GM18502 (cell line): ENCODE measurements around the gene SMPX.
A peak's percentile ranks its signal among the peaks of the same experiment; 100 is the strongest.

Experiments
- ATAC-seq: cut with Tn5 transposase; IDR thresholded peaks from one replicate; pipeline ENCODE4 v1.9.1; 2021; ENCODE audit warnings: mild to moderate bottlenecking; ENCODE audit not compliant: unreplicated experiment, poor library complexity

The SMPX gene

DNA sequence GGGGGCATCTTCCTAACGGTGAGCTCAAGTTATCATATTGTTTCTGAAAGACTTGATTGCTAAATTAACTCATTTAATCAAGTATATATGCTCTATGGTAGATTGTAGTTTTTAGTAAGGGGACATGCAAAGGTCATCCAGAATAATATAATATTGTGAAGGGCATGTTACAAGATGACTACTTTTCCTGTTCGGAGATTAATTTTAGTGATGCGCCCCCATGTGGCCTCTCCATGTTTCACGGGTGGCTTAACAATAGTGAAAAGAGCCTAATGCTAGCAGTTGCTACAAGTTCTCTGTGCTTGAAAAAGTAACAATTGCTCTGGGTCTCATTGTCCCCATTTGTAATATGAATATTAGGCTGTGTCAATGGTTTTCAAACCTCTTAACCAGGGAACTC lies 12.2 kb downstream of the SMPX start:
- peak; percentile 67 for ATAC-seq

DNA sequence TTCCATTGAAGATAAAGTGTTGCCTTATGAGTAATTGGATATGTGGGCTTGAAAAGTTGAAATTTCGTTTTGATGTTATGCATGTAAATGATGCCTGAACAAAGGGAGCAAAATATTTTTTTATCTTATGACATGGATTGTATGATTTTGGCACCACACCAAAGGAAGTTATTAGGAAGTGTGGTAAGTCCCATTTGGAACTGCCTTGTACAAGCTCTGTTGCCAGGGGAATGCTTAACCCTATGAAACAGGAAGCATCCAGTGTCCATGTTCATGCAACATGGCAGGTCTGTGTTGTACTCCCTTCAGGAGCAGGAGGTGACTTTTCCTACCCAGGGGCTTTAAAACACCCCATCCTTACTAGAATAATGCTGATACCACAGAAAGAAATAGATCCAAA lies 13.2 kb downstream of the SMPX start:
- no peak for ATAC-seq

DNA sequence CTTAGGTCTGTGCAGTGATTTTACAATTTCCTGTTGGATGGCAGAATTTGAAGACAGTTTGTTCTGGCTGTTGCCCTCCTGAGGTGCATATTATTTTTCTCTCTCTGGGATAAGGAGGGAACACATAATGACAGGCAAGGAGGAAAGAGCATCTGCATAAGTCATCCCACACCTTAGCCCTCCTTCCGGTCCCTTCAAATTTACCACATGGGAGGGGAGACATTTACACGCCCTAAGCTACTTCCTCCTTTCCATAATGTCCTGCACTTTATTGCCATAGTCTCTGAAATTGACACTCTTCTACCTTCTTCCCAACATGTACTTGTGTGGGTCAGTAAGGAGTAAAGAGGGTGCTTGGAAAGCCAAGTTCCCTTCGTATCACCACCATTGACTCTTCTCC lies 13.9 kb downstream of the SMPX start:
- no peak for ATAC-seq

DNA sequence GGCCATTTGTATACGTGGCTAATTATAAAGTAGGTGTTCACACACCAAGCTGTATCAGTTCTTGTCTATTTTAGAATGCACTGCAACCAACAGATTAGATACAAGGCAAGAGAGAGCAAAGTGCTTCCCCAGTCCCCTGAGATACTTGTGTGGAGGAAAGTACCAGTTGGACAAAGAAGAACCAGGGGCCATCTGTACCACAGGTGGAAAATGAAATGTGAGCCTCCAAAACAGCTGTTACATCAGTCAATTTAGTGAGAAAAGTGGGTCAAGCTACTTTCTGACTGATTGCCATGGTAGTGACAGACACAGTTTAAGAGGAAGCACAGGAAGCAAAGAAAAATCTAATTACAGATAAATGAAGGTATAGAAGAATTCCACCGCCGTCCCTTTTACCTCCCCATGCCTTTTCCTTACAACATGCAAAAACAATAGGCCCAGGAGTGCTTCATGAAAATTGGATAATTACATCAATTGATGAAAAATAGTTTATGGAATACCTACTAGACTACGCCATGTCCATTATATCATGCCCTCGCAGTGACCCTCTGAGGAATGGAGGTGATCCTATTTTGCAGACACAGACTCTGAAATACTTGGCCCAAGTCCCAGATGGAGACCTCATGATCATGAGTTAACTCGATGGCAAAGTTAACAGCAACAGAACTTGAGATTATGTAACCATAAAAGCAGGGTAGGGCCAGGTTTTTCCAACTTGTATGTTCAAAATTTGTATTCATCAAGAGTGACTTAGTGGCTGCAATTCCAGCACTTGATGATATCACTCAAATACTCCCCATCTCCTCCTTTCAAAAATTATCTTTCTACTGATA lies 15.8 kb downstream of the SMPX start:
- ATAC-seq = no peak

DNA sequence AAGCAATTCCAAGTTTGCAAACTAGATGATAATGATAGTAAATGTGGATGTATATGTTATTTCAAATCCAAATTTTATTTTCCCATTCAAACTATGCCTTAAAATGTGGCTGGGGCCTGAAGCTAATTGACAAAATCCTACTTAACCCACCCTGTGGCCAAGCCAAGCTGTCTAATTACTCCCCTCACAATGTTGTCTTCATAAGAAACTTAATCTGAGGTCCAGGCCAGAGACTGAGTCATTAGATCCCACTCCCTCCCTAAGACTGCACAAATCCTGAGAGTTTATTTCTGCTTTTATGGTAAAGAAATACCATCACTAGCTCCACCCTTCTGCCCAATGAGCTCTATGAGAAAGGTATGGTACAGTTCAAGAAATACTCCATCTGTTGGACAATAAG lies 16.6 kb downstream of the SMPX start:
- ATAC-seq = no peak

DNA sequence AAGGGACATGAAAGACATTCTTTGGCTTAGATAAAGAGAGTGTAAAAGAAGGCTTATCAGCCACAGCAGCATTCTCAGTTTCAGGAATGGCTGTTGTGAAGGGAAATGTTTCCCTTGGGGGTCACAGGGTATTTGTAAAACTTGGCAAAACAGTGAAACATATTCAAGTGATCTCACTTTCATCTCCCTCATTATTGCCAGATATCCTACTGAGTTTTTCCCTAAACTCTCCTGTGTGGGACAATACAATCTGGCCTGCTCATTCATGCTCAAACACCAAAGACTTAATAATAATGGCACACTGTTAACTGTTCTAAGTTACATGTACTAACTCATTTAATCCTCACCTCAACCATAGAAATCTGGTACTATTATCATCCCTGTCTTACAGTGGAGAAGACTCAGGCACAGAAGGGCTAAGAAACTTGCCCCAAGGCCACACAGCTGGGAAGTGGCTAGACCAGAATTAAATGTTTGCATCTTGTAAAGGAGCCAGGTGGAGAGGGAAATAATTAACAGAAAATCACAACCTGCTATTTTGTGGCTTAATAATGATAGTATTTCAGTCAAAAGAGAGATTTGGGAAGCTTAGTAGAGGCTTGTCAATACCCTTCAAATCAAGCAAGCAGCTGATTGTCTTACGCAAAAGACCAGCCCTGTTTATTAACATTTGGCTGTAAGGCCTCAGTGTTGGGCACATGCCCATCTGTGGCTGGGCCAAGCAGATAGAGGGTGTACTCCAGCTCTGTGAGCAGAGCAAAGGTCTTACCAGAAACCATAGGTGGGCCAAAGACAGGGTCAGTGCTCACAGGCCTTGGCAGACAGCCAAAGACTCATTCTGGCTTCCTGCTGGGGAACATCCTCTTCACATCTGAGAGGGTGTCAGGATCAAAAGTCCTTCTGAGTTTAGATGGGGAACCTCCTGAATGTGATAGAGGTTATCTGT lies 17.3 kb downstream of the SMPX start:
- ATAC-seq = no peak

DNA sequence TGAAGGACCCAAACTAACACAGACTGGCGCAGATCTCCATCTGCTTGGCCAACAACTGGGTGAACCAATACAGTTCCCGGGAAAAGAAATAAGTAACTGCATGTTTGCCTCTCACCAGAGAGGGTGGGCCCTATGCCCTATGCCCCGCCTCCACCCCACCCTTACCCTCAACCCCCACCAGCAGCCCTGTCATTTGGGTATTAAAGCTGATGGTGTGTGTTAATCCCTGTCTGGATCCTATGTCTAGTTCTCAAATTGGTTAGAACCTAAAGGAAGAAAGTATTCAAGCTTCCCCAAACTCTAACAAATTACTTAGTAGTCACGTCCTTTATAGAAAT lies 19.0 kb downstream of the SMPX start:
- no peak for ATAC-seq

DNA sequence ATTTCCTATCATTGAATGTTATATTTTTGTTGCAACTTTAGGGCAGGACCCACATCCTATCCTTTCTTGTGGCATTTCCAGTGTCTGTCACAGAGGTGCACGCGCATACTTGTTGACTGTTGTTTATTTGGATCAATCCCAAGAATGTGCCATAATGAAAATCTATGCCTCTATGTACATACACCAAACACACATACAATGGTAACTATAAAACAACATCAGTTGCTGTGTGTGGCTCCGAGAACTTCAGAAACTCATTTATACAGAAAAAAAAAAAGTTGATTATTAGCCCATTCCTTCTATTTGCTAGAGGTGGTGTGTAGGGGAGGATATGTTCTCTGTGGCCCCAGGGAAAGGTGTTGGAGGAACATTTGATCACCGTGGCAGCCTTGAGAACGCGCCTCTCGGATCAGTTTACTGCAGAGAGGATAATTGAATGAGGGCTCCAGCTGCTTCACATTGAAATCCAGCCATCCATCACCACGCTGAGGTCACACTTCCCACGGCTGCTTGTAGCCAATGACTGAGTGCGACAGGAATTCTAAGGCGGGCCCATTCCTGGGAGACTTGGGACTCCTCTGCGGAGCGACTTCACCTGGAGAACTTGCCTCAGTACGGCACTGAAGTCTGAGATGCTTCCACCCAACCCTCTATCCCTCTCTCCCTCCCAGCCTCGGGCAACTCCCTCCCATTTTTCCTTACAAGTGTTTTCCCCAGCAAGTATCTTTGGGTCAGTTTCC lies 19.5 kb downstream of the SMPX start:
- ATAC-seq = no peak

DNA sequence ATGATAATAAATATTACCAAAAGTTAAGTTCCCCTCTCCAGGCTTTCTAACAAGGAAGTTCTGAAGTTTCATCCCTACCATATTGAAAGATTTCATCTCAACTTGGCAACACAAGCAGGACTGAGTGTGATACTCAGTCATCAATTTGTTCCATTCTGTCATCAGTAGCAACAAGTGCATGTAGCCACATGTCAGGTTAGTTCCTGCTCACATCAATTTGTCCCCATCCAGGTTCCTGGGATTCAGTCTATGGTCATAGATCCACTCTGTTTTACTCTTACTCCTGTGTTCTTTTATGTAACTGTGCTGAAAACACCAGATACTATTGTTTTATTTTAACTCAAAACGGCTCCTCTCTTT lies 22.2 kb downstream of the SMPX start:
- ATAC-seq = no peak

DNA sequence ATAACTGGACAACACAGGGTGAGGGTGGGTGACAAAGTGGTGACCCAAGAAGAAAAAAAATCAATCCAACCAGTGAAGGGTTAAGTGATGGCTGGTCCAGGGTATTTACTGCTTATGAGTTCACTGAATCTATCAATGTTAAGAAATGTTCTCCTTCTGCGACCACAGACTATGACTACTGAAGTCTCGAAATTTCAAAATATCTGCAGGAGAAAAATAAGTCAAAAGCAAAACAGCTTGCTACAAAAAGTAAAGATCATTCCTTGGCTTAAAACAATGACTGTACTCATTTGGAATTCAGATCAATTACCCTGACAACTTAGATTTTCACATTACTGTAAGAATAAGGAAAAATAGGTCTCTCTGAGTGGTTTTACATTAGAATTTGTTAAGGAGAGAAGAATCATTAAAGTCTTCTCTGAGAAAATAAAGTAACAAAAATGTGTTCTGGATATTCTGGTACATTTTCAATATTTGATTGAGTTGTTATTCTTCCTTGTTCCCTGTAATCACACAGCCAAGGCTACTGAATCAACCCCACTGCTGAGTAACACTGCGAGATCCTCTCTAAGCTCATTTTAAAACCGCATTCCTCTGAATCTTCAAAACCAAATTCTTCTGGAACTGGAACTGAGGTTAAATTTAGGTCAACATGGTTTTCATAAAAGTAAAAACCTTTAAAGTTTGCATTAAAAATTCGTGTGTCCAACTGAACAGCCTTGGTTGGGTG lies 22.7 kb downstream of the SMPX start:
- no peak for ATAC-seq

DNA sequence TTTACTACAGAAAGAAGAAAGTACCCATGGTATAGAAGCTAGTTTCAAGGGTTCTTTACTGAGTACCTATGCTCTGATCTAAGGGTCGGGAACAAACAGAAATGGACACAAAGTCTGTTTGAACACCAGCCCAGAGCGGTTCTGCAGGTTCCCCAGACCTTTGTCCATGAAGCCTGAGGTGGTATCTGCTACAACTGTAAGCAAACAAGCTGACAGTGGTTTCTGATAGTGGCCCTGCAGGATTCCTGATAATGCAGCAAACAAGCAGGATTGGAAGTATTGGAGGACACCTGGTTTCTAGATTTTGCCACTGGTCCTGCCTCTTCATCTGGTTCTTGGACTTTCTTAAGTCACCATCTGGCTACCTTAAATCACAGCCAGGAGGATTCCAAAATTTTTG lies 23.7 kb downstream of the SMPX start:
- no peak for ATAC-seq

DNA sequence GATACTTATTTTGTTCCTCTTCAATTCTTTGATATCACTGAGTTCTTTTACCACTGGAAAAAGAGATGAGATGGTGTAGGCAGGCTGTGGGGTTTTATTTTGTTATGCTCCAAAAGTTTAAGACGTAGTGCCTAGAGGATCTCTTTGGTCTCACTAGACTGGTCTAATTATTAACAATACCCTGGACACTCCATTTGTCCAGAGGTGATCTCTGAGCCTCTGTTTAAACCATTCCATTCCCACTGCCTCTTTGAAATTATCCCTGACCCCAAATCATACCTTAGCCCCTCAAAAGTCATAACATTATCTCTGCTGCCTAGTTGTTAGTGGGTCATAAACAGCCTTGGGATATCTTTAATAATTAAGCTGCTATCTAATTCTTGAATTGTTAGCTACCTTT lies 24.2 kb downstream of the SMPX start:
- ATAC-seq = no peak

DNA sequence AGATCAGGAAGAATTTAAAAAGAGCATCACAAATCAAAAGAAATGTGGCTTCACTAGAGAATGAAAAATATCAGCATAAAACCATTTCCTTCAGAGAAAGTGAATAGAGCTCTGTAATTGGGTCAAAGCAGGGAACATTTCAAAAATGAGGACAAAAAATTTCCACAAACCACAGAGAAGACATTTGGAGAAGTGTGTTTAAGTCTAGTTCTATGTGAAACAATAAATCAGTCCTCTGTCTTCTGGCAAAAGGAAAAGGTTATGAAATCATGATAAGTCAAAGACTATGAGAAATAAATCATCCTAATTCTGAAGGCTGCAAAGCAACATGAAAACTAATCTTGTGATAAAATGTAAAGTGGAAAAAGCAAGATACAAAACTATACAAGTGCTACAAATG lies 27.9 kb downstream of the SMPX start:
- ATAC-seq = no peak

DNA sequence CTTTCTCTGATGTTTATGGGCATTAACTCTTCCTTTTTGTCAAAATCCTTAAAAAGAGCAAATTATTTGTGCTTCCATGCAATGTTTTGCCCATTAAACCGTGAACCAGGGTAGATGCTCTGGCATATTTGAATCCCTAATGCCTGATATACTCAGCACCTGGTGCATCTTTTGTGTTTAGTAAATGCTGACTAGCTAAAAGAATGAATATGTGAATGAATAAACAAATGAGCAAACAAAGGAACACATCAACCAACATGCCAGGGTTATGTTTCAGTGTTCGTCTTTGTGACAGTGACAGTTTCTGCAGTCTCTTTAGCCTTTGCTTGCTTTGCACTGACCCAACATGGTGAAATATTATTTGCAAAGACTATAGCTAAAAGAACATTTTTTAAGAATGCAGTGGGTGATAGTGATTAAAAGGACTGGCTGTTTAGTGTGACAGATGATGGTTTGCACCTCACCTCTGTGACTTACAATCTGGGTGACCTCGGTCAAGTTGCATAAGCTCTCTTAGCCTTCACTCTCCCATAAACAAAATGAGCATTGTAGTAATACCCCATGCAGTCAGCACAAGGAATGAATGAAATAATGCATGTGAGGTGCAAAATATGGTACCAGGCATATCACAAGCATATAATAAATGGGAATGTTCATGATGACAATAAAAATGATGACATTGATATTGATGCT lies 29.5 kb downstream of the SMPX start:
- no peak for ATAC-seq

DNA sequence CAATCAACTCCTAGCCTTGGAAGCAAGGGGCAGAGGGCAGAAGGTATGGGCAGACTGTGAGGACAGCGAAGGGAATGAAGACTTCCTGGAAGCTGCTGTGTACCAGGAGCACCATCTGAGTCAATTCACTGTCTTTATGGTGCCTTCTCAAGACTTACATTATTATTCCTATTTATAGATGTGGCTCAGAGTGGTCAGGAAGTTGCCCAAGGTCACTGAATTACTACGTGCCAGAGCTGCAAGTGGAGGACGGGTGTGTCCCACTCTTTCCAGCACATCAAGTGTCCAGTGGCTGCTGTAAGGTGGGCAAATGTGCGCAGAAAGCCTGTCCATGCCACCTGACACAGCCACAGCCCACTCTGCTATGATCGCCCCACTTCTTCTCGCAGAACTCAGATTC lies 32.0 kb downstream of the SMPX start:
- no peak for ATAC-seq

DNA sequence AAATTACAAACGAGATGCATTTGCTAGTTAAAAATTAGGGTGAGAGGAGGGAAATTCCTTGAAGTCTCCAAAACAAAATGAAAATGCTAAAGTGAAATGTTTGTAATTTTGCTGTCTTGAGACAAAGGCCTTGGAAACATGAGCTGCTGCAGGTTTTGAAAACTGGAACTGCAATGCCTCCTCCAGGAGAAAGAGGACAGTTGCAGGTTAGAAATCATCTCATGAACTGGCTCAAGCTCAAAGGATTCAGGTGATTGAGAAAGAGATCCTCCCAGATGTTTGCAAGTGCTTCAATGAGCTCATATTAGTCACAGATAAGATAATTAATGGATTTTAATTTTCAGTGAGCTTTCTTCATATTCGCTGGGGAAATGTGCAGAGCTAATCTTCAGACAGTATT lies 32.4 kb downstream of the SMPX start:
- no peak for ATAC-seq

DNA sequence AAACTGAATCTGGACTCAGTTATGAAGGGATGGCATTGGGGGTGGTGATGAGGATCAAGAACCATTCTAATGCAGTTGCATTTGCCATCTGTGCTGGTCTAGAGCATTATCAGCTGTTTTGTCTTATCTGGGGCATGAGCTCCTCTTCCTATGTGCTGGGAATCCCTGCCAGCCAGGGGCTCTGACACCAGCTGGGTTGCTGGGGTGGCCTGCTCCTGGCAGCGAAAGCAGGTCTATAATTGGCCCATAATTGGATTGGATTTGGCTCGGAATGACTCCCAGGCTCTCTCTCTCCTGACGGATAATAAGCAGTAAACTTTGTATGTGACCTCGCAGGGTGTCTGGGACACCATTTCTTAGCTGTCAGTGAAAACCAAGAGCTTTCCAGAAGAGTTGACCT lies 34.1 kb downstream of the SMPX start:
- no peak for ATAC-seq

DNA sequence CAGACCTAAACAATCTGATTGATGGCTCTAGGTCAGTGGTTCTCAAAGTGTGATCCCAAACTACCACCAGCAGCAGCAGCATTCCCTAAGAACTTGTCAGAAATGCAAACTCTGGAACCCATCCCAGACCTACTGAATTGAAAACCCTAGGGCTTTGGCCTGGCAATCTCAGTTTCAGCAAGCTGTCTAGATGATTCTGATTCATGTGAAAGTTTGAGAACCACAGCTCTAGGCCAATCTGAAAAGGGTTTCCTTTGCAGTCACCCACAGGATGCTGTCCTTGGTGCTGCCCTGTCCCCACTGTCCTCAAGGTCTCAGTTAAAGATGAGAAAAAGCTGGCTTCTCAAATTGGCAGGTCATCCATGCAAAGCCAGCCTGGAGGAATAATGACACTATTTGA lies 34.8 kb downstream of the SMPX start:
- no peak for ATAC-seq

DNA sequence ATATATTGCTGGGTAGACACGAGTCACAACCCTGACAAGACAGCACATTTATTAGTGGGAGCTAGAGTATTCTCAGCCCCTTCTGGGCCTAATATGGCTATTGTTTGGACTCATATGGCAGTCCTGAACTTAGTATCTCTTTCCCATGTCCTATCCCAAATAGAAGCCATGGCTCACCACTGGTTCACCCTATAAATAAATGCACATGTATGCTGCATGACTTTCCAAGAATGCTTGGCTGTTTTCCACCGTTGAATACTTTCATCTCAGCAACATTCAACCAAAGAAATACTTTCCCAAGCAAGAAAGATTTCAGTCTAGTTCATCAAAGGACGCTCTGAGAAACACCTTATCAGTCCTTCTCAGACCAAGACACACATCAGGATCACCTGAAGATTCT lies 36.7 kb downstream of the SMPX start:
- no peak for ATAC-seq

DNA sequence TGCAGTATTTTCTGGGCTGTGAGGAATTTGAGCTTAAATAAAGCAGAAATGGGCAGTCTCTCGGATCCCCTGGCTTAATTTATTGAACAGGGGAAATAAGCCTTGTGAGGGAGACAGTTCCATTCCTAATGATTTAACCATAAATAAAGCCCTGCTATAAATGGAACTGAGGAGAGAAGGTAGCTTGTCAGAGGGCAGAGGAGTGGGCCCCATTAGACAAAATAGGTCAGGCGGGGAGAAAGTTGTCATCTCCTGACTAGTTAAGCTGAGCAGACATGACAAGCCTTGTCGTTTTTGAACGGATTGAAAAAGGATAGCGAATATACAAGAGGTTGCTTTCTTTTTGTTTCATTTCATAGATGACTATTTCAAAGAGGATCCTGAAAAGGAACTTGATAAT lies 39.3 kb downstream of the SMPX start:
- ATAC-seq = no peak
